ENCODE measurements around the gene PPP2R2C.

DNA sequence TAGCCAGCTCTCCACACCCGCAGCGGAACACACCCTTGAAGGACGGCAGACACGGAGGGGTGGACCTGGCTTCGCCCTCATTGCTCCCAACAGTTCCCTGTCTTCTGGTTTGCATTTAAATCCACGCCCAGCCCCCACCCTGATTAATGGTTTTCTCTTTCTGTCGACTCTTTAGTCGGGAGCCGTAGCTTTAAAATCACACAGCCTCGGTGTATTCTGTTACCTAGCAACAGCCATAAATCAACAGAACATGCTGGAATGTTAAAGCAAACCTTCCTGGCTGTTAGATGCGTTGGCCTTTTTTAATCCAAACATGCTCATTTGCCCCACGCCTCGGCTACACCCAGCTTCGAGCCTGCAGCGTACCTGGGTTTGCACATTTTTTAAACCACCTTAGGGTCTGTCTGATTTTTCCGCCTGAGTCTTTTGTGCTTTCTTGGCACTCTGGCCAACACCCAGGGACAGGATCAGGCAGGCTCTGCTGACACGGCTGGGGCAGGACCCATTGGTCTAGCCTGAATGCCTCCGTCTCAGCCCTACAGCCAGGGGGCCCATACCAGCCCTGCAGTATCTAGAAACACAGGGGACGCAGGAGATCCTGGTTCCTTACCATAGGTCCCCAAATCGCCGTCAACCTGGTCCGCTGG lies 21.4 kb upstream of the PPP2R2C start:
- TF ChIP-seq KLF16 (tag by site-specific recombination; IDR thresholded peaks at IDR 0.05) (no peak), ZNF785 (tag by site-specific recombination; IDR thresholded peaks at IDR 0.05) (no peak), ZNF416 (tag by site-specific recombination; IDR thresholded peaks at IDR 0.05) (no peak), ZNF184 (tag by site-specific recombination; IDR thresholded peaks at IDR 0.05) (no peak), RBAK (tag by site-specific recombination; IDR thresholded peaks at IDR 0.05) (no peak), ZNF266 (tag by site-specific recombination; IDR thresholded peaks at IDR 0.05; ENCODE audit: low read depth) (no peak), ZNF768 (tag by site-specific recombination; IDR thresholded peaks at IDR 0.05) (no peak), YY2 (tag by site-specific recombination; IDR thresholded peaks at IDR 0.05) (no peak)
- TF ChIP-seq, protein P1, sequence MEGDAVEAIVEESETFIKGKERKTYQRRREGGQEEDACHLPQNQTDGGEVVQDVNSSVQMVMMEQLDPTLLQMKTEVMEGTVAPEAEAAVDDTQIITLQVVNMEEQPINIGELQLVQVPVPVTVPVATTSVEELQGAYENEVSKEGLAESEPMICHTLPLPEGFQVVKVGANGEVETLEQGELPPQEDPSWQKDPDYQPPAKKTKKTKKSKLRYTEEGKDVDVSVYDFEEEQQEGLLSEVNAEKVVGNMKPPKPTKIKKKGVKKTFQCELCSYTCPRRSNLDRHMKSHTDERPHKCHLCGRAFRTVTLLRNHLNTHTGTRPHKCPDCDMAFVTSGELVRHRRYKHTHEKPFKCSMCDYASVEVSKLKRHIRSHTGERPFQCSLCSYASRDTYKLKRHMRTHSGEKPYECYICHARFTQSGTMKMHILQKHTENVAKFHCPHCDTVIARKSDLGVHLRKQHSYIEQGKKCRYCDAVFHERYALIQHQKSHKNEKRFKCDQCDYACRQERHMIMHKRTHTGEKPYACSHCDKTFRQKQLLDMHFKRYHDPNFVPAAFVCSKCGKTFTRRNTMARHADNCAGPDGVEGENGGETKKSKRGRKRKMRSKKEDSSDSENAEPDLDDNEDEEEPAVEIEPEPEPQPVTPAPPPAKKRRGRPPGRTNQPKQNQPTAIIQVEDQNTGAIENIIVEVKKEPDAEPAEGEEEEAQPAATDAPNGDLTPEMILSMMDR (tag by site-specific recombination; IDR thresholded peaks at IDR 0.05), result no peak
- TF ChIP-seq, protein P2, sequence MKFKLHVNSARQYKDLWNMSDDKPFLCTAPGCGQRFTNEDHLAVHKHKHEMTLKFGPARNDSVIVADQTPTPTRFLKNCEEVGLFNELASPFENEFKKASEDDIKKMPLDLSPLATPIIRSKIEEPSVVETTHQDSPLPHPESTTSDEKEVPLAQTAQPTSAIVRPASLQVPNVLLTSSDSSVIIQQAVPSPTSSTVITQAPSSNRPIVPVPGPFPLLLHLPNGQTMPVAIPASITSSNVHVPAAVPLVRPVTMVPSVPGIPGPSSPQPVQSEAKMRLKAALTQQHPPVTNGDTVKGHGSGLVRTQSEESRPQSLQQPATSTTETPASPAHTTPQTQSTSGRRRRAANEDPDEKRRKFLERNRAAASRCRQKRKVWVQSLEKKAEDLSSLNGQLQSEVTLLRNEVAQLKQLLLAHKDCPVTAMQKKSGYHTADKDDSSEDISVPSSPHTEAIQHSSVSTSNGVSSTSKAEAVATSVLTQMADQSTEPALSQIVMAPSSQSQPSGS (tag by site-specific recombination; IDR thresholded peaks at IDR 0.05; ENCODE audit: low read depth), result no peak
- TF ChIP-seq, protein P3, sequence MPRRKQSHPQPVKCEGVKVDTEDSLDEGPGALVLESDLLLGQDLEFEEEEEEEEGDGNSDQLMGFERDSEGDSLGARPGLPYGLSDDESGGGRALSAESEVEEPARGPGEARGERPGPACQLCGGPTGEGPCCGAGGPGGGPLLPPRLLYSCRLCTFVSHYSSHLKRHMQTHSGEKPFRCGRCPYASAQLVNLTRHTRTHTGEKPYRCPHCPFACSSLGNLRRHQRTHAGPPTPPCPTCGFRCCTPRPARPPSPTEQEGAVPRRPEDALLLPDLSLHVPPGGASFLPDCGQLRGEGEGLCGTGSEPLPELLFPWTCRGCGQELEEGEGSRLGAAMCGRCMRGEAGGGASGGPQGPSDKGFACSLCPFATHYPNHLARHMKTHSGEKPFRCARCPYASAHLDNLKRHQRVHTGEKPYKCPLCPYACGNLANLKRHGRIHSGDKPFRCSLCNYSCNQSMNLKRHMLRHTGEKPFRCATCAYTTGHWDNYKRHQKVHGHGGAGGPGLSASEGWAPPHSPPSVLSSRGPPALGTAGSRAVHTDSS (tag by site-specific recombination; IDR thresholded peaks at IDR 0.05), result no peak
- TF ChIP-seq, protein P4, sequence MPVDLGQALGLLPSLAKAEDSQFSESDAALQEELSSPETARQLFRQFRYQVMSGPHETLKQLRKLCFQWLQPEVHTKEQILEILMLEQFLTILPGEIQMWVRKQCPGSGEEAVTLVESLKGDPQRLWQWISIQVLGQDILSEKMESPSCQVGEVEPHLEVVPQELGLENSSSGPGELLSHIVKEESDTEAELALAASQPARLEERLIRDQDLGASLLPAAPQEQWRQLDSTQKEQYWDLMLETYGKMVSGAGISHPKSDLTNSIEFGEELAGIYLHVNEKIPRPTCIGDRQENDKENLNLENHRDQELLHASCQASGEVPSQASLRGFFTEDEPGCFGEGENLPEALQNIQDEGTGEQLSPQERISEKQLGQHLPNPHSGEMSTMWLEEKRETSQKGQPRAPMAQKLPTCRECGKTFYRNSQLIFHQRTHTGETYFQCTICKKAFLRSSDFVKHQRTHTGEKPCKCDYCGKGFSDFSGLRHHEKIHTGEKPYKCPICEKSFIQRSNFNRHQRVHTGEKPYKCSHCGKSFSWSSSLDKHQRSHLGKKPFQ (tag by site-specific recombination; IDR thresholded peaks at IDR 0.05), result no peak
